GM12878 (cell line): Measurements from ENCODE around the gene POMP. TPM values are rescaled to one million over a fixed set of nuclear protein-coding genes. Genes with fewer than 3 reads are reported as not detected.

Source experiments
- ATAC-seq: fragments of 200-7000 bp; cut with Tn5 transposase; 3 replicates; pipeline ENCODE4 v1.9.1; 2020; ENCODE audit warnings: mild to moderate bottlenecking, moderate library complexity
- BruUV-seq: library from RNA; stranded (reverse); fragments of 400-500 nt; replicated peaks from 2 replicates; lab custom pipeline; 2021; lab: Mats Ljungman, UMichigan
- CTCF ChIA-PET: fragments of 300-600 bp; sonication (Branson Sonifier 250); formaldehyde crosslinking; extraction: SDS; loops from one replicate; lab custom pipeline; 2021; ENCODE audit warnings: inconsistent platforms; lab: Yijun Ruan, JAX
- POLR2A ChIA-PET: fragments of 350-600 bp; formaldehyde crosslinking; extraction: SDS; loops from one replicate; lab custom pipeline; 2021; ENCODE audit warnings: inconsistent platforms; lab: Charles Lee
- RAD21 ChIA-PET: fragments of 300-600 bp; sonication (Branson Sonifier 250); formaldehyde crosslinking; loops from one replicate; lab custom pipeline; 2023; ENCODE audit warnings: antibody characterized with exemption; ENCODE audit not compliant: unreplicated experiment; lab: Charles Lee
- SMC1A ChIA-PET: fragments of 300-600 bp; sonication (Branson Sonifier 250); formaldehyde crosslinking; loops from one replicate; lab custom pipeline; 2023; ENCODE audit not compliant: unreplicated experiment, uncharacterized antibody; lab: Charles Lee
- DNase-seq: peaks from one replicate; pipeline ENCODE4 v3.0.0-alpha.2; 2011; ENCODE audit warnings: low read depth, low spot score
- FAIRE-seq: peaks from 3 replicates; lab custom pipeline; 2011; peaks lifted over from hg19 to GRCh38; lab: Jason Lieb, UNC
- H2AFZ ChIP-seq: 2 replicates; pipeline ENCODE4 v1.6.0; 2011; ENCODE audit warnings: low read depth, low read length, control low read depth; ENCODE audit not compliant: control insufficient read depth
- H3K27ac ChIP-seq: 2 replicates; pipeline ENCODE4 v1.5.1; 2011; ENCODE audit warnings: control low read depth; ENCODE audit not compliant: control insufficient read depth, insufficient read depth
- H3K27me3 ChIP-seq, 2 experiments: replicated peaks in 1 of 2; 2 replicates each; pipeline versions ENCODE4 v1.6.0 to v1.6.1; 2011; ENCODE audit warnings: low read length in 1 of 2; ENCODE audit not compliant: control insufficient read depth in 2 of 2, insufficient read depth in 2 of 2
- H3K36me3 ChIP-seq, 2 experiments: 2 replicates each; pipeline ENCODE4 v1.5.1; 2011; ENCODE audit warnings: low read length in 1 of 2; ENCODE audit not compliant: control insufficient read depth in 2 of 2, insufficient read depth in 2 of 2
- H3K4me1 ChIP-seq: 2 replicates; pipeline ENCODE4 v1.6.1; 2011; ENCODE audit warnings: mild to moderate bottlenecking, low read length, moderate library complexity, mixed read lengths; ENCODE audit not compliant: control insufficient read depth, insufficient read depth
- H3K4me2 ChIP-seq: 2 replicates; pipeline ENCODE4 v1.6.0; 2011; ENCODE audit warnings: control low read depth; ENCODE audit not compliant: control insufficient read depth, insufficient read depth
- H3K4me3 ChIP-seq: fragments of 200-600 bp; sonication (generic); 2 replicates; pipeline ENCODE4 v1.5.1; 2016
- H3K79me2 ChIP-seq: 2 replicates; pipeline ENCODE4 v1.6.0; 2011; ENCODE audit warnings: low read length; ENCODE audit not compliant: control insufficient read depth, insufficient read depth
- H3K9ac ChIP-seq: 2 replicates; pipeline ENCODE4 v1.8.0; 2011; ENCODE audit warnings: low read length, control low read depth, mixed read lengths; ENCODE audit not compliant: control insufficient read depth, insufficient read depth
- H3K9me3 ChIP-seq: replicated peaks from 3 replicates; pipeline ENCODE4 v1.5.1; 2011; ENCODE audit warnings: mild to moderate bottlenecking, low read length; ENCODE audit not compliant: control insufficient read depth, insufficient read depth
- H4K20me1 ChIP-seq: 2 replicates; pipeline ENCODE4 v1.6.0; 2011; ENCODE audit not compliant: control insufficient read depth, insufficient read depth
- BRCA1 ChIP-seq: IDR thresholded peaks from 2 replicates; pipeline ENCODE4 v1.6.1; 2011; ENCODE audit warnings: low read depth, low read length, improper control_type of control experiment
- EED ChIP-seq: sonication (generic); IDR thresholded peaks from 2 replicates; pipeline ENCODE4 v1.6.1; 2016; ENCODE audit warnings: antibody characterized with exemption, low read depth
- EP300 ChIP-seq, 2 experiments: fragments of 150-350 bp in 1 of 2; IDR thresholded peaks; 2 replicates each; pipeline ENCODE4 v1.6.1; 2011 to 2012; ENCODE audit warnings: low read depth in 2 of 2, low read length in 2 of 2, borderline replicate concordance in 1 of 2, improper control_type of control experiment in 1 of 2, inconsistent platforms in 1 of 2; ENCODE audit not compliant: control insufficient read depth in 1 of 2
- EZH2 ChIP-seq: IDR thresholded peaks from 2 replicates; pipeline ENCODE4 v1.6.1; 2012; ENCODE audit warnings: low read depth, mild to moderate bottlenecking, control low read depth, inconsistent platforms, low read length, borderline replicate concordance; ENCODE audit not compliant: control insufficient read depth
- MYB ChIP-seq: fragments of 150-350 bp; IDR thresholded peaks from 2 replicates; pipeline ENCODE4 v1.6.1; 2014; ENCODE audit warnings: mild to moderate bottlenecking, low read depth, low read length, borderline replicate concordance
- RB1 ChIP-seq: fragments of 450-650 bp; formaldehyde crosslinking; IDR thresholded peaks from 2 replicates; pipeline ENCODE4 v1.6.1; 2017; ENCODE audit warnings: mild to moderate bottlenecking, borderline replicate concordance
- SMAD5 ChIP-seq: IDR thresholded peaks from 2 replicates; pipeline ENCODE4 v1.6.1; 2016; ENCODE audit warnings: antibody characterized with exemption, low read depth
- SPI1 ChIP-seq: IDR thresholded peaks from 2 replicates; pipeline ENCODE4 v1.6.1; 2011; ENCODE audit warnings: low read depth, mild to moderate bottlenecking, low read length, moderate library complexity, borderline replicate concordance; ENCODE audit not compliant: insufficient read depth
- WRNIP1 ChIP-seq: IDR thresholded peaks from 2 replicates; pipeline ENCODE4 v1.6.1; 2011; ENCODE audit warnings: low read depth, low read length, improper control_type of control experiment, borderline replicate concordance
- ZBED1 ChIP-seq: IDR thresholded peaks from 2 replicates; pipeline ENCODE4 v1.6.1; 2016; ENCODE audit warnings: borderline replicate concordance
- WGBS: methylation state at CpG from one replicate; pipeline ENCODE4 v1.1.6; 2016; ENCODE audit warnings: low lambda C conversion rate; ENCODE audit not compliant: insufficient replicate concordance, insufficient coverage; ENCODE audit errors: missing lambda C conversion rate; 5-methylcytosine and 5-hydroxymethylcytosine counted together
- in situ Hi-C: fragments of 300-500 bp; cut with MboI; formaldehyde crosslinking; loops from 9 replicates; pipeline ENCODE4 v1.14.3; 2018; ENCODE audit warnings: mixed read lengths
- intact Hi-C: fragments of 100-400 bp; cut with micrococcal nuclease; formaldehyde crosslinking; loops from one replicate; pipeline ENCODE4 v1.14.2; 2022; ENCODE audit not compliant: unreplicated experiment
- polyA plus RNA-seq, 11 experiments: library from polyadenylated mRNA; depleted of rRNA in 4 of 11; unstranded in 6 of 11; stranded (reverse) in 5 of 11; fragments of >200 nt; fragmentation: Nextera tagmentation in 4 of 11; fragmentation: Illumina TruSeq in 1 of 11; extraction: Ambion mirVana in 4 of 11; extraction: Trizol in 1 of 11; gene quantifications; 1 replicate in 1 of 11; 2 replicates in 10 of 11; pipeline versions ENCODE4 v1.2.1 to v1.2.3, GENCODE V29; 2011 to 2016; ENCODE audit warnings: inconsistent platforms in 2 of 11, missing spikeins in 2 of 11, low read depth in 1 of 11
- total RNA-seq, 4 experiments: library from RNA; depleted of rRNA in 3 of 4; stranded (reverse); fragments of >200 nt in 3 of 4; fragmentation: Illumina TruSeq in 1 of 4; extraction: Trizol in 1 of 4; gene quantifications; 2 replicates each; pipeline versions ENCODE4 v1.2.1 to v1.2.3, GENCODE V29; 2013 to 2021
- TF ChIP-seq, protein P1 (sequence below): fragments of 450-650 bp; formaldehyde crosslinking; IDR thresholded peaks from 2 replicates; pipeline ENCODE4 v1.5.0; 2022; ENCODE audit warnings: mild to moderate bottlenecking, missing genetic modification characterization
- TF ChIP-seq, protein P2 (sequence below): fragments of 450-650 bp; IDR thresholded peaks from 2 replicates; pipeline ENCODE4 v1.6.1; 2016; ENCODE audit warnings: mild to moderate bottlenecking

POMP gene
- total and polyA plus RNA-seq, 10 of the 15 experiments (the other 5 are each of a cell fraction or from before 2014, with no cell fraction given) = 90.4 to 668 (median 144) TPM

DNA sequence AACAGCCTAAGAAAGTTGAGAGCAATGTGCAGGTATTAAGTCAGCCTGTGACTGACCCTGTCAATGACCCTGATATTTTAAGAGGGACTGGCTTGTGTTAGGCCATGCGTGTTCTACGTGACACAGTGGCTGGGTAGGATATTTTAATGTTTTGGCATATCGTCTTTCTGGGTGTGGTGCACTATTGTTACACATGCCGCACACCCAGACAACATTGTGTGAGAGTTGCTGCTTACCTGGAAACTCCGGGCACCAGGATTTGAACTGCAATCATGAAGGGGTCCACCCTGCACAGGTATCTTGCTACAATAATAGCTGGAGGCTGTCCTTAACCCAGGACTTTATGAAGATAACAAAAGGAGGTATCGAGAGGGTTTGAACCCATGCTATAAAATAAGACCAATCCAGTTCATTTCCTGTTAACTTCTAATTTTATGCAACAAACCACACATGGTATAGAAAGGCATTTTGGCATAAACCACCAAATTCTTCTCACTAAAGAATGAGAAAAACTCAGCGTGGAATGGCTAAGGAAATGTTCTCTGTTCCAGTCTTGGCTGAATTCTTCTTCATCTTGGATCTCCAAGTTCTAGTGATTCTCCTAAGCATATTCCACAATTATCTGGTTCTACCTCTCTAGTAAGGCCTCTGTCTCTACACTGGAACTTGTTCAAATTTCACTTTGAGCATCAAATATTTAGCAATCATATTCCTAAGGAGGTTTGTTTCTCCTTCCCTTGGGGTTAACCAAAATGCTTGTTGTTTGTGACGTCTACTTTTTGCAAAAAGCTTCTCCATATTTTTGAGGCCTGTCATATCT is 38.7 kb upstream of the POMP start:
- H3K9ac ChIP-seq = no peak overlapping the region
- no peaks in the 10 kb centered on the region for H3K36me3 ChIP-seq
- no peaks in the 10 kb centered on the region; a peak in 1 of 4 replicates for H3K27me3 ChIP-seq
- H2AFZ ChIP-seq = no peak overlapping the region
- intact Hi-C loops = no loop called here
- CTCF ChIA-PET = no interaction called here
- no peak overlapping the region for H3K4me2 ChIP-seq
- ATAC-seq (no peak), FAIRE-seq (no peak), DNase-seq (no peak)
- no peak overlapping the region for H3K27ac ChIP-seq
- no peaks in the 10 kb centered on the region for H3K79me2 ChIP-seq
- RAD21 ChIA-PET = no interaction called here
- WGBS = 58% methylated on average over 8 of the region's 8 CpGs
- TF ChIP-seq EED (no peak), MYB (no peak), WRNIP1 (no peak), SMAD5 (no peak), EZH2 (no peak), EP300 (IDR thresholded peaks at IDR 0.05; ENCODE audit: borderline replicate concordance in 1 of 2, control insufficient read depth in 1 of 2, low read depth in 2 of 2, low read length in 2 of 2) (no peak), RB1 (no peak), BRCA1 (no peak), ZBED1 (no peak), SPI1 (no peak)
- TF ChIP-seq, protein P1, sequence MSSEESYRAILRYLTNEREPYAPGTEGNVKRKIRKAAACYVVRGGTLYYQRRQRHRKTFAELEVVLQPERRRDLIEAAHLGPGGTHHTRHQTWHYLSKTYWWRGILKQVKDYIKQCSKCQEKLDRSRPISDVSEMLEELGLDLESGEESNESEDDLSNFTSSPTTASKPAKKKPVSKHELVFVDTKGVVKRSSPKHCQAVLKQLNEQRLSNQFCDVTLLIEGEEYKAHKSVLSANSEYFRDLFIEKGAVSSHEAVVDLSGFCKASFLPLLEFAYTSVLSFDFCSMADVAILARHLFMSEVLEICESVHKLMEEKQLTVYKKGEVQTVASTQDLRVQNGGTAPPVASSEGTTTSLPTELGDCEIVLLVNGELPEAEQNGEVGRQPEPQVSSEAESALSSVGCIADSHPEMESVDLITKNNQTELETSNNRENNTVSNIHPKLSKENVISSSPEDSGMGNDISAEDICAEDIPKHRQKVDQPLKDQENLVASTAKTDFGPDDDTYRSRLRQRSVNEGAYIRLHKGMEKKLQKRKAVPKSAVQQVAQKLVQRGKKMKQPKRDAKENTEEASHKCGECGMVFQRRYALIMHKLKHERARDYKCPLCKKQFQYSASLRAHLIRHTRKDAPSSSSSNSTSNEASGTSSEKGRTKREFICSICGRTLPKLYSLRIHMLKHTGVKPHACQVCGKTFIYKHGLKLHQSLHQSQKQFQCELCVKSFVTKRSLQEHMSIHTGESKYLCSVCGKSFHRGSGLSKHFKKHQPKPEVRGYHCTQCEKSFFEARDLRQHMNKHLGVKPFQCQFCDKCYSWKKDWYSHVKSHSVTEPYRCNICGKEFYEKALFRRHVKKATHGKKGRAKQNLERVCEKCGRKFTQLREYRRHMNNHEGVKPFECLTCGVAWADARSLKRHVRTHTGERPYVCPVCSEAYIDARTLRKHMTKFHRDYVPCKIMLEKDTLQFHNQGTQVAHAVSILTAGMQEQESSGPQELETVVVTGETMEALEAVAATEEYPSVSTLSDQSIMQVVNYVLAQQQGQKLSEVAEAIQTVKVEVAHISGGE (CRISPR knock-in tag) = no peak
- TF ChIP-seq, protein P2, sequence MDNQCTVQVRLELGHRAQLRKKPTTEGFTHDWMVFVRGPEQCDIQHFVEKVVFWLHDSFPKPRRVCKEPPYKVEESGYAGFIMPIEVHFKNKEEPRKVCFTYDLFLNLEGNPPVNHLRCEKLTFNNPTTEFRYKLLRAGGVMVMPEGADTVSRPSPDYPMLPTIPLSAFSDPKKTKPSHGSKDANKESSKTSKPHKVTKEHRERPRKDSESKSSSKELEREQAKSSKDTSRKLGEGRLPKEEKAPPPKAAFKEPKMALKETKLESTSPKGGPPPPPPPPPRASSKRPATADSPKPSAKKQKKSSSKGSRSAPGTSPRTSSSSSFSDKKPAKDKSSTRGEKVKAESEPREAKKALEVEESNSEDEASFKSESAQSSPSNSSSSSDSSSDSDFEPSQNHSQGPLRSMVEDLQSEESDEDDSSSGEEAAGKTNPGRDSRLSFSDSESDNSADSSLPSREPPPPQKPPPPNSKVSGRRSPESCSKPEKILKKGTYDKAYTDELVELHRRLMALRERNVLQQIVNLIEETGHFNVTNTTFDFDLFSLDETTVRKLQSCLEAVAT = no peak
- no peaks in the 10 kb centered on the region for H3K9me3 ChIP-seq
- SMC1A ChIA-PET = interaction anchor here (0.9 kb wide), 1 partner anchor 17 kb away, joined by 3 read pairs; no protein-coding TSS in a partner anchor
- POLR2A ChIA-PET = no interaction called here
- no TSS peak for BruUV-seq
- H4K20me1 ChIP-seq = no peaks in the 10 kb centered on the region
- H3K4me3 ChIP-seq = no peak overlapping the region
- no peaks in the 10 kb centered on the region for H3K4me1 ChIP-seq
- in situ Hi-C loops = no loop called here
